Caco-2 (cell line): ENCODE measurements around the gene SDCBP2. TPM values are rescaled to one million over a fixed set of nuclear protein-coding genes. Genes with fewer than 3 reads are reported as not detected.

Source experiments
- BruUV-seq: library from RNA; stranded (reverse); fragments of 400-500 nt; replicated peaks from 2 replicates; lab custom pipeline; 2021; lab: Mats Ljungman, UMichigan
- CTCF ChIA-PET: fragments of 300-600 bp; sonication (Branson Sonifier 250); formaldehyde crosslinking; loops from one replicate; lab custom pipeline; 2022; ENCODE audit warnings: antibody characterized with exemption; lab: Charles Lee
- POLR2A ChIA-PET: fragments of 300-600 bp; sonication (Branson Sonifier 250); formaldehyde crosslinking; loops from one replicate; lab custom pipeline; 2022; ENCODE audit warnings: antibody characterized with exemption; lab: Charles Lee
- DNase-seq, 2 experiments: peaks; one replicate each; pipeline versions ENCODE4 v3.0.0 to v3.0.0-alpha.2; 2020 to 2022
- H3K27me3 ChIP-seq: replicated peaks from 2 replicates; pipeline ENCODE4 v1.6.0; 2011; ENCODE audit warnings: low read length; ENCODE audit not compliant: control insufficient read depth, insufficient read depth
- H3K36me3 ChIP-seq: 2 replicates; pipeline ENCODE4 v1.5.1; 2011; ENCODE audit warnings: low read length; ENCODE audit not compliant: control insufficient read depth, insufficient read depth
- H3K4me1 ChIP-seq: fragments of 250-450 bp; sonication (Bioruptor Pico); 2 replicates; pipeline ENCODE4 v1.5.1; 2020; ENCODE audit warnings: mild to moderate bottlenecking
- H3K4me3 ChIP-seq: 2 replicates; pipeline ENCODE4 v1.5.1; 2011; ENCODE audit warnings: low read depth, mild to moderate bottlenecking, control low read depth, low read length
- H3K9me3 ChIP-seq: fragments of 250-450 bp; sonication (Bioruptor Pico); 2 replicates; pipeline ENCODE4 v1.5.1; 2020; ENCODE audit warnings: mild to moderate bottlenecking, moderate library complexity
- H3K27ac Mint-ChIP-seq: one replicate; pipeline ENCODE4 v1.8.0; 2022; ENCODE audit warnings: mixed read lengths; ENCODE audit not compliant: unreplicated experiment
- H3K27me3 Mint-ChIP-seq: one replicate; pipeline ENCODE4 v1.8.0; 2022; ENCODE audit warnings: mixed read lengths; ENCODE audit not compliant: insufficient read depth, unreplicated experiment
- H3K36me3 Mint-ChIP-seq: one replicate; pipeline ENCODE4 v1.8.0; 2022; ENCODE audit warnings: mild to moderate bottlenecking, mixed read lengths; ENCODE audit not compliant: insufficient read depth, unreplicated experiment
- H3K4me1 Mint-ChIP-seq: one replicate; pipeline ENCODE4 v1.8.0; 2022; ENCODE audit warnings: low read depth, mixed read lengths; ENCODE audit not compliant: unreplicated experiment
- H3K4me3 Mint-ChIP-seq: one replicate; pipeline ENCODE4 v1.8.0; 2022; ENCODE audit warnings: mild to moderate bottlenecking, moderate library complexity, mixed read lengths; ENCODE audit not compliant: unreplicated experiment
- H3K9me3 Mint-ChIP-seq: one replicate; pipeline ENCODE4 v1.8.0; 2022; ENCODE audit warnings: mixed read lengths; ENCODE audit not compliant: unreplicated experiment
- CTCF ChIP-seq, 2 experiments: fragments of 200-600 bp in 1 of 2; IDR thresholded peaks; 1 replicate in 1 of 2; 2 replicates in 1 of 2; pipeline versions ENCODE4 v1.5.1 to v1.8.0; 2011 to 2022; ENCODE audit warnings: antibody characterized with exemption in 1 of 2, control low read depth in 1 of 2, inconsistent platforms in 1 of 2, low read depth in 1 of 2, low read length in 1 of 2, mild to moderate bottlenecking in 1 of 2, moderate library complexity in 1 of 2; ENCODE audit not compliant: insufficient read depth in 1 of 2, severe bottlenecking in 1 of 2, unreplicated experiment in 1 of 2
- intact Hi-C: fragments of 100-400 bp; cut with micrococcal nuclease; formaldehyde crosslinking; loops from one replicate; pipeline ENCODE4 v1.10.0; 2022; ENCODE audit not compliant: unreplicated experiment
- total RNA-seq: library from RNA; stranded (reverse); gene quantifications from 2 replicates; pipeline ENCODE4 v1.2.3, GENCODE V29; 2022

SDCBP2 gene
- total RNA-seq, 1 experiment from 2014 or later, result 2.0 TPM

- POLR2A ChIA-PET, result no interaction called here
- H3K4me1 Mint-ChIP-seq, result no peaks in the 10 kb centered on the region
Measured at GRCh38 chr20:1321654-1321939, 7.3 kb downstream of the SDCBP2 start.

GRCh38 chr20:1320902-1321653 is 7.9 kb downstream of the SDCBP2 start:
- no peak overlapping the region for H3K4me3 Mint-ChIP-seq
- ChIA-PET CTCF (no interaction called here), POLR2A (no interaction called here)
- Histone ChIP-seq H3K27me3 (no peaks in the 10 kb centered on the region), H3K4me3 (no peak overlapping the region), H3K9me3 (no peaks in the 10 kb centered on the region), H3K4me1 (peaks cover 4% of the 10 kb centered on the region), H3K36me3 (no peaks in the 10 kb centered on the region)
- H3K4me1 Mint-ChIP-seq, result no peaks in the 10 kb centered on the region
- BruUV-seq, result no TSS peak
- H3K36me3 Mint-ChIP-seq, result no peaks in the 10 kb centered on the region
- H3K9me3 Mint-ChIP-seq, result no peaks in the 10 kb centered on the region
- DNase-seq, result no peak
- no peak overlapping the region for H3K27ac Mint-ChIP-seq
- intact Hi-C loops, result no loop called here
- no peak for TF ChIP-seq CTCF (IDR thresholded peaks at IDR 0.05; ENCODE audit: insufficient read depth in 1 of 2, low read depth in 1 of 2, low read length in 1 of 2, severe bottlenecking in 1 of 2, unreplicated experiment in 1 of 2)
- peaks cover 2% of the 10 kb centered on the region for H3K27me3 Mint-ChIP-seq

More at GRCh38 chr20:1321654-1321939, 7.3 kb downstream of the SDCBP2 start:
- H3K9me3 ChIP-seq, result no peaks in the 10 kb centered on the region
- no peak for TF ChIP-seq CTCF (IDR thresholded peaks at IDR 0.05; ENCODE audit: insufficient read depth in 1 of 2, low read depth in 1 of 2, low read length in 1 of 2, severe bottlenecking in 1 of 2, unreplicated experiment in 1 of 2)
- no peaks in the 10 kb centered on the region for H3K36me3 Mint-ChIP-seq
- H3K27me3 Mint-ChIP-seq, result peaks cover 2% of the 10 kb centered on the region
- intact Hi-C loops, result no loop called here
- H3K4me1 ChIP-seq, result peaks cover 9% of the 10 kb centered on the region
- no peaks in the 10 kb centered on the region for H3K27me3 ChIP-seq
- no peak overlapping the region for H3K4me3 Mint-ChIP-seq
- CTCF ChIA-PET, result no interaction called here
- DNase-seq, result no peak
- no TSS peak for BruUV-seq
- no peak overlapping the region for H3K27ac Mint-ChIP-seq
- no peaks in the 10 kb centered on the region for H3K9me3 Mint-ChIP-seq
- no peak overlapping the region for H3K4me3 ChIP-seq
- H3K36me3 ChIP-seq, result no peaks in the 10 kb centered on the region

GRCh38 chr20:1320016-1320415 is 8.9 kb downstream of the SDCBP2 start:
- Mint-ChIP-seq H3K4me3 (no peak overlapping the region), H3K9me3 (no peaks in the 10 kb centered on the region), H3K36me3 (no peaks in the 10 kb centered on the region), H3K27me3 (peaks cover 2% of the 10 kb centered on the region), H3K27ac (no peak overlapping the region), H3K4me1 (no peaks in the 10 kb centered on the region)
- ChIA-PET CTCF (no interaction called here), POLR2A (no interaction called here)
- TF ChIP-seq CTCF (IDR thresholded peaks at IDR 0.05; ENCODE audit: insufficient read depth in 1 of 2, low read depth in 1 of 2, low read length in 1 of 2, severe bottlenecking in 1 of 2, unreplicated experiment in 1 of 2), result no peak
- Histone ChIP-seq H3K4me1 (0 out of 2 replicates have a peak, but pooled peaks cover 3% of the 10 kb centered on the region), H3K36me3 (no peaks in the 10 kb centered on the region), H3K4me3 (no peak overlapping the region), H3K9me3 (no peaks in the 10 kb centered on the region), H3K27me3 (no peaks in the 10 kb centered on the region)
- no TSS peak for BruUV-seq
- intact Hi-C loops, result no loop called here
- no peak for DNase-seq
